NCI-H748 (cell line): ENCODE data around the gene JAZF1.

Source experiments
- DNase-seq: peaks from one replicate; lab custom pipeline; 2025; ENCODE audit not compliant: unreplicated experiment; lab: John Stamatoyannopoulos, UW

The JAZF1 gene

DNA sequence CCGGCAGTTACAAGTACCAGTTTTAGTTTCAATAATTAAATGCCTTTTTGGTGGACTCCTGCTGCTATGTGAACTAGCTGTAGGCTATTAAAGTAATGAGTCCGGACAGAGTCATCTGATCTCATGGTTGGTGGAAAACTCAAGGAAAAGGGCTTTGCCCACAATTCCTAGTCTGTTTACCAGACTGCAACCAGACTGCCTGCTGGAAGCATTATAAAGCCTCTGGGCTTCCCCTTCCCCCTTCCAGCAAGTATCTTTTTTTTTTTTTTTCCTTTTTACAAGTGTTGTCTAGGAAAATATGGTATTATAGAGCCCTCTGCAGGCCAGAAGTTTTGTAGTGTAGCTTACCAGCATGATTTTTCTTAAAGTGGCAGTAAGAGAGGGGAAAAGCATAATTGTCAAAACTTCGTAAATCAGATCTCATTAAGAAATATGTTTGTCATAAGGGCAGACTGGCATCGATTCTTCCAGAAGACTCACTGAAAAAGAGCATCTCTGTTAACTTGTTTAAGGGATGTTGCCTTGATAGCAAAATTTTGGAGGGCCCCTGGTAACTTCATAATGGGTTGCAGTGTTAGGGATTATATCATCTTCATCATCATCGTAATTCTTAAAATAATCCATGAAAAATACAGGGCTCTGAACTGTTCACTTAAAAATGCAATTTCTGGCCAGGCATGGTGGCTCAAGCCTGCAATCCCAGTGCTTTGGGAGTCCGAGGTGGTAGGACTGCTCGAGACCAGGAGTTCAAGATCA is 259.3 kb downstream of the JAZF1 start:
- peak; percentile 72 for DNase-seq

DNA sequence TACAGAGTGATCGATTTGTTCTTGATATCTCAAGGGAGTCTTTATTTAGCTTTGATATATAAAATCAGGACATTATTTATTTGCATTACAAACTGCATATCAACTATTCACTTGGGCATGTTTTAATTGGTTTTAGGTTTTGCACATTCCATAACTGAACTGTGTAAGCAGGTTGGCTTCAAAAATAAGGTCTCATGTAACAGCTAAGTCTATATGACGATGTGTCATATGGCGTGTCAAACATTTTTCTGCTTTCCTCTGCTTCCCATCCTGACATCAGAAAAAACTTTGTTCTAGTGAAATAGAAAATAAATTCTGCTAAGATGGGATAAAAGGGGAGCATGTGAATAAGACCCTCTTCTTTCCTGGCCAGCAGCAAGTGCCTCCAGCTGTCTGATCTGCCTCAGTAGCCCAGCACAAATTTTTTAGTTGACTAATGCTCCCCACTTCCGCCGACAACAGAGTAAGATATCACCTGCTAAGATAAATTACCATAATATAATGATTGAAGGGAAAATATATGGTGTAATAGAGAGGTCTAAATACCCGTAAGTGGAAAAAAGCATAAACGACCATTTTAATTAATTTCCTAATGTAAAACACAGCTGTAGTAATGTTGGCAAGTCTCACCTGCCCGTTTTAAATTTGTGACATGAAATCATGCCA is 260.2 kb downstream of the JAZF1 start:
- DNase-seq: no peak

DNA sequence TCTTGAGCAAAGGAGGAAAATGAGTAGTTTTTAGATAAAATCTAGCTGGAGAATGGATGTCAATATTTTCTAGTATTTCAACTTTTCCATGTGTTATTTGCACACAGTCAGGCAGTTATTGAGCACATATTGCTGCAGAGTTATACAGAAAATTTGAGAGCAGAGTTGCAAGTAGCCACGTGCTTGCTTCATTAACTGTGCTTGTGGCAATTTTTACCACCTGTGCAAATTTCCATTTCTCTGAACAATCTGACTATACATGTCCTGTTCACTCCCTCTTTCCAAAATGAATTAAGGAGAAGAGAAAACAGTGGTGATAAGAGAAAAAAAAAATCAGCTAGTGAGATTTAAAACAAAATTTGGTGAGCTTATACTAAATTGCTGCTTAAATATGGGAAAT is 262.1 kb downstream of the JAZF1 start:
- no peak for DNase-seq

DNA sequence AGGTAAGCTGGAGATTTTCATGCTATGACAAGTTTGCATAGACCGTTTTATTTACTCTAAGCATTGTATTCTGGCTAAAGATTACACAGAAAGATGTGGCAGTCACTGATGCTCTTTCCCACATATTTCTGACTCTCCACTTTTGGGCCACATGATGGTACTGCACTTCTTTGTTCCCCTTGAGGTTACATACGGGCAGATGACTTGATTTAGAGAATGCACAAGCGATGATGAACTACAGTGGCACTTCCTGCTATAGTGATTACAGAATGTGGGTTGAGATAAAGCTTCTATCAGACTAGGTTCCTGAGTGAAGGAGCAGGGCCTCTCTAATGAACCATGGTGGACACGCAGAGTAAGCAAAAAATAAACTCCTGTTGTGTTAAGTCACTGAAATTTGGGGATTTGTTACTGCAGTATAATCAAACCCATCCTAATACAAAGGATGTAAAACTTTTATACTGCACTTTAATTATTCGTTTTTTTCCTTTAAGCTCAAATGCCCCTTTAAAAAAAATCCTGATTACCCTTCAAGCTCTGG is 262.8 kb downstream of the JAZF1 start:
- no peak for DNase-seq

DNA sequence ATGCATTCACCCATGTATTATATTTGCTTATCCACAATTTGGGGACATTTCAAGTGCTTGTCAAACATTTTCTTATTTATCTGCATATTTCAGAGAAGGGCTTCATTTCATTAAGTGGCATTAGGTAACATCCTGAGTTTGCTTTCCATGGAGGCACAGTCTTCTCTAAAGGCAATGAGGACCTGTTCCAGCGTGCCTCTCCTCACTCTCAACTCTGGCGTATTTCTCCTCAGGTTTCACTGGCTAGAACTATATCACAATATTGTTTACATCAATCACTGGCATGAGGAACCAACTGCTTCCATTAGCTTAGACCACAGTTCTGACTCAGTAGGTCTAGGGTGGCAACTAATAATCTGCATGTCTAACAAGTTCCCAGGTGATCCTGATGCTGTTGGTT is 263.5 kb downstream of the JAZF1 start:
- peak; percentile 31 for DNase-seq

DNA sequence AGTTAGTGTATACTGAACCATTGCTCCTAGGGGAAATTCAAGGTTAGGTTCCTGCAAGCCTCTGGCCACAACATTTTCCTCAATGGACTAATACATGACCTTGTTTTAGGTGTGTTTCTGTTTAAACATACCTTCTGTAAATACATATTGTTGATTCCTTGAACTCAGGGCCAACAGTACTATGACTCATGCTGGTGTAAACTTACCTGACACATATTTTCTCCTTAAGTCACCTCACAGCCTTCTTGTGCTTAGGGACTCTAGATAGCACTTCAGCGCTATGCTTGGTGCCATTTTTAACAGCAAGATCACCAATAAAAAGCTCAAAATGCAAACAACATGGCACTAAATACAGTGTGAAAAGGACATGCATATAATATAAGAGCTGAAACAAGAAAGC is 264.2 kb downstream of the JAZF1 start:
- no peak for DNase-seq

DNA sequence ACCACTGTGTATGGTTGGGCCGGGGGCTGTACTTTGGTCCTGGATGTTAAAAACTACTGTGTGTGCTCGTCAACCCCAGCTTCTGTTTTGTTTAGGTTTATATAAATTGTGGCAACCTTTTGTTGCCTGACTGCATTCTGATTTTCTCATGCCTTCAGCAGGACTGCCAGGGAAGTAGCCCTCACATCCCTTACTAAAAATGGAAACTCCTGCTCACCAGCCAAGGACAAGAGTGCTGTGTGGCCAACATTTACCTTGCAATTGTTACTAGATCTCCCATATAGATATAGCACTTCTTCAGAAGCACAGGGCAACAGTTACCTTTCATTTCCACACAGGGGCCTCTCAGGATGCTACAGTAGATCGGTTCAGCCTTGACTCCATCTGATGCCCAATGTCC is 266.2 kb downstream of the JAZF1 start:
- DNase-seq: no peak

DNA sequence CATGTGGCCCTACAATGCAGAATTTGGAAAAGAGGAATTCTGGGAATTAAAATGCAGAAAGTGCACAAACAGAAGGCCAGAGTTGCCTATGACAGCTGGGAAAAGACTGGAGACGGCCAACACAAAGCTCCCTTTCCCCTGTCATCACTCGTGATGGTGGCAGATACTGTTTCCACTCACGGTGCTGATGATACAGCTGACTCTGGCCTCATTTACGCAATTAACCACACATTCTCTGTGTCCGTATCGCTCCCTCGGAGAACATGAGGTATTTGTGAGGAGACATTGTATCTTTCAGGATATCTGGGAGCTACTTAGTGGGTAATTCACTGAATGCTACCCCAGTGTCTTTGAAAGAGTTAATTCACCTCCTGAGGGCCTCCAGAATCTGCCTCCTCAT is 267.8 kb downstream of the JAZF1 start:
- DNase-seq: no peak

DNA sequence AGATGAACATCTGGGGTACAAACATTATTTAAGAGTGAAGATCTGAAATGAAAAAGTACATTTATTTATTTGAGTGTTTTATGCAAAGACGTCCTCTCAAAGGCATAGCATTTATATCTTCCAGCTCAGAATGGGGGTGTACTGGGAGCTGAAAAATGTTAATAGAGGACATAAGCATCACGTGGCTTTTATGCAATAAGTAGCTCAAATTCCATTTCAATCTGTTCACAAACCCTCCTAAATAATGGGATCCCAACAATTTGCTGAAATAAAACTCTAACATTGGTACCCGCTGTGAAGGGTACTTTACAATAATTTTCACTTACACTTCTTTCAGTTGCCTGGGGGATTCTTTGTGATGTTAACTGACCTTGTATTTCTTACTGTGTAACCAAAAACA is 268.7 kb downstream of the JAZF1 start:
- no peak for DNase-seq

DNA sequence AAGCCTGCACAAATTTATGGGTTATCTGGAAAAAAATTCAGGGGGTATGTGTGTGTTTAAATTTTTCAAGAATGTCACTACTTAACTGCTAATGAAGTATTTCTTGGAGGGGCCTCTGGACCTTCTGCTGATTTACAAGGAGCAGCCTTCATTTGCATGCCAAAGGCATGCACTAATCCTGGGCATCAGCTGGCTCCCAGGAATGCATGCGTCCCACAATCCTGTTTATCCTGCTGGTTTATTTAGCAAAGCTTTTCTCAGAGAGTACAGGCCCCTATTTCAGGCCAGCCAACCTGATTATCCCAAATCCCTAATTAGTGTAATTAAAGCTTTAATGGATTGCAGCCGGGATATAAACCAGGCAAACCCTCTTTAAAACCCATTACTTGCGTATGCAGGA is 270.3 kb downstream of the JAZF1 start:
- no peak for DNase-seq

DNA sequence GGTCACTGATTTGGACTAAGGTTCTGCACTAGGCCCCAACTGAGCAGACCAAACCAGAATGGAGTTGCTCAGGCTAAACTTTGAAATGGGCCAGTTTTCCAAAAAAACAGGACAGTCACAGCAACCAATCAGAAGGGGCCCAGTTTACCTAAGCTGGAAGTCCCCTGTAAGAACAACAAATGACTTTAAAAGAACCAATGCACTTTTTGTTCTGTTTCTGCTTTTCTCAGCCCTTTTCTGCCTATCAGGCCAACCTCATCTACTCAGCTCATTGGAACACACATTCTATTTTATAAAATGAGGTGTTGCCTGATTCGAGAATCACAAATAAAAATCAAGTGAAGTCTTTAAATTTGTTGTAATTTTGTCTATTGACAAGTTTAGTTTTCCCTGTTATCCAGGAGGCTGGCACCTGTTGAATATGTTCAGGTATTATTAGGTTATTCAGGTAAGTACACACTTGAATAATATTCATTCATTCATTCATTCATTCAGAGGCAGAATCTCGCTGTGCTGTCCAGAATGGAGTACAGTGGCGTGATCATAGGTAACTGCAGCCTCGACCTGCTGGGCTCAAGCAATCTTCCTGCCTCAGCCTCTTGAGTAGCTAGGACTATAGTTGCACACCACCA is 271.9 kb downstream of the JAZF1 start:
- no peak for DNase-seq

DNA sequence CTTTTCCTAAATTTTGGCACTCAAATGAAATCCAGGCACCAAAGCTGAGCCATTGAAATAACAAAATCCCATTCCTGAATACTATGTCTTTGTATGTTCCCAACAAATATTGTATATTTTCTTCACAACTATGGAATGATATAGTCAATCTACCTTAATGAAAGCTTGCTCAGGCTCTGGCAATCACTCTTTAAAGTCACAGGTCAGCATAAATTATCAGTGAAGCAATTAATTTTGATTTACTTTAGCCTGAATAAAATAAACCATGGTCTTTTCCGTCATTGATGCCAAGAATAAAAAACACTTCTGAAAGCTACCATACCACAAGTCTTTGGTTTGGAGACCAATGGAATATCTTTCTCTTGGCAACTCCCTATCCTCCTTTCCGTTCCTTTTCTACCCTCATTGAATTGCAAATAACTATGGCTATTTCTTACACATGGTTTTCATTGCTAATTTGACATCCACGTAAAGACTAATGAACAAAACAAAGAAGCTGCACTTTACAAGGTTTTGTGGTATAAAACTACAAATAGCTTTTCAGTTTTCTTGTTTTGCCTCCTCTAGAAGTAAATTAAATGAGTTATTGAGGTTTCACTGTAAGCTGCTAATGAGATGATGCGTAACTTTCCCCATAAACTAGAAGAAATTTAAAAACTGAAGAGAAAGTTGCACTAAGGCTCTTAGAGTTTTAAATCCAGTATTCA is 274.1 kb downstream of the JAZF1 start:
- DNase-seq: no peak

DNA sequence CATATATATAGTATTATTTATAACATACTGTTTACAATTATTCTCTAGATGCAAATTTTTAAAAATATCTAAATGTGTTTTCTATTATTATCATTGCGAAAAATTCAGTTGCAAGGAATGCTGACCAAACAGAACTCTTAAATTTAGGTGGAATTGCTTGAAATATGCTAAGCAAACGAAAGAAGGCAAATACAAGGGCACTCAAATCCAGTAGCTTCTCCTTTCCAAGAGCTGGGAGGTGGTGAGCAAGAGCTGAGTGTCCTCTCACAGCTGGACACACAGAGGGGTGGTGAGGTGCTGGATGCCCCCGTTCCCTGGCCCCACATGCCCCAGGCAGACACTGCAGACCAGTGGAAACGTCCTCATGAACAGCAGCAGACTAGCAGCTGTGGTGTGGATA is 274.6 kb downstream of the JAZF1 start:
- DNase-seq: no peak

DNA sequence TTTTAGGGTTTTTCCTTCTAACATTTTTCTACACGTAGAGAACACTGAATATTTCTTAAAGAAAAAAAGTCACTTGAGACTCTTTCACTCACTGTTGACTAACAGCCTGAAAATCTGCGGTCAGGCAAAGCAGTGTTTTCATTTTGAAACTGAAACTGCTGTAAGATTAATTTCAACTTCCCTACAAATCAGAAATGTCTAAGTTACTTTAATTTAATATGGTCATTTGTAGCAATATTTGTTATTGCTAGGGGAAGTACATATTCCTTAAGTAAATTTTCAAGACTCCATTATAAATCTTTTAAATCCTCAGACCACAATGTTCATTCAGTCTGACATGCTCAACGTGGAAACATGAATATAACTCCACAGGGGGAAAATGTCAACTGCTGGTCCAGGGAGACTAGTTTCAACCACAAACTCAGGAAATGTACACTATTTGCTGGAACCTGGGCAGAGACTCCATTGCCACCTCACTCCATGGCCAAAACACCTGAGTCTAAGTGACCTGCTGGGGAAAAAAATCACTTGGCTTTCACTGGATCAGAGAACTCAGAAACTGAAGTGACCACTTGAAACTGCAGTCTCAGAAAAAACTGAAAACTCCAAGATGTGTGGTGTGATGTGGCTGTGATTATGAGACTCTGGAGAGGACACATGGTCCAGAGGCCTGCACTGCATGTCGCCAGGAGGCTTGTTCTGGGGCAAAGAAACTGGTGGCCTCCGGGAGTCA is 279.4 kb downstream of the JAZF1 start:
- DNase-seq: no peak

DNA sequence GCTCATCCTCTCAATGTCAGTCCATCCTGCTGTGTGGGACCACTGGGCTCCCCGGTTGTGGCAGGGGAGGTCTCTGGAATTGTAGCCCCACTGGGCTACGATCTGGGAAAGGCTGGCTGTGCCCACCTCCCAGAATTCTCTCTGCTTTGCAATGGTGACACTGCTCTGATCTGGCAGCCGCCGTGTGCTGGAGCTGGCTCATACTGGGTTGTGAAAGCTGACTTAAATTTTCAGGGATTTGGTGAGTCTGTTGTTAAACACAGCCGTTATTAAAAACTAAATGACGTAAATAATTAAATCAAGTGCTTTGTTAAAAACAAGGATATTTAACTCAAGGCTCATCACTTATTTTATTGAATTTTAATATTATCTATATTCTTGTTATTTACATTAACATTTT is 280.6 kb downstream of the JAZF1 start:
- DNase-seq: no peak

DNA sequence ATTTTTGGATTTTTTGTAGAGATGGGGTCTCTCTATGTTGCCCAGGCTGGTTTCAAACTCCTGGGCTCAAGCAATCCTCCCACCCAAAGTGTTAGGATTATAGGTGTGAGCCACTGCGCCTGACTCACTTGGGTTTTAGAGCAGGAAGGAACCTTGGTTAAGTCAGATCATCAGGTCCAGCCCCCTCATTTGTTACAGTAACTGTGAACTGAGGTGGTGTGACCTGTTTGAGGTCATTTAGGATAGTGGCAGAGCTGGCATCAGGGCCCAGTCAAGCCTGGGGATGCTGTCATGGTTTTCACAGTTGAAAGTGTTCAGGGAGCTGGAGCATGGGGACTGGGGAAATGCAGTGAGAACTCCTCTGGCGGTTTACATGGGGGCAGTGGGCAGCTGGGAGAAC is 281.0 kb downstream of the JAZF1 start:
- no peak for DNase-seq

DNA sequence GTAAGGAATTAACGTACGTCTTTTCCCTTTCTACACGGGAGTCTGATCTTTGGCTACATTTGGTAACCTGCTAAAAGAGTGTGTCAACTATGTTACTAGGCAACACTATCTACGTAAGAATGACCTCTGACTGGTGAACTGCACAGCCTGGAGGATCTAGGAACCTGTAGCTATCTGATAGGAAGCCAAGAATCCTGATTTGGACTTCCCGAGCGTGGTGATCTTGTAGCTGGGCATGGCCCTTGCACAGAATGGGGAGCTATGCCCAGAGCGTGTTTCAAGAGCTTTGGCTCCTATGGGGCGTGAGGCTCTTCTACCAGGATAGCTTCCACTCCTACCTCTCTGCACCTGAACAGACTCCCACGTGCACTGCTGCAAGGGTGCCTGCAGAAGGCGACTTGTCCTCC is 283.2 kb downstream of the JAZF1 start:
- DNase-seq: peak; percentile 27

DNA sequence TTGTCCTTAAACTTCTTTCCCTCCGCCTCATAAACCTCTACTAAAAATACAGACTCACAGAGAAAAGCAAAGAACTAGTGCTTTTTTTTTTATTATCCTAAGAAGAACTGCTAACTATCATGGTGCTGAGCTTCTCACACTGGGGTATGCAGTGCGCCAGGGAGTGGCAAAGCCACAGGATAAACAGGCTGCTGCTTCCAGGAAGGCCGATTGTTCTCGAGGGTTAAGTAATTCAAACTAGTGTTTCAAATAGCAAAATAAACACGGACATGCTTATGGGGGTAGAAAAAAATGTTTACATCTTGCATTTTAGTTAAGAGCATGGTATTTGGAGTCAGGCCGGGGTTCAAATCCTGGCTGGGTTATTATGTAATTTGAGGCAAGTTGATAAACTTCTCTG is 283.6 kb downstream of the JAZF1 start:
- peak; percentile 40 for DNase-seq

DNA sequence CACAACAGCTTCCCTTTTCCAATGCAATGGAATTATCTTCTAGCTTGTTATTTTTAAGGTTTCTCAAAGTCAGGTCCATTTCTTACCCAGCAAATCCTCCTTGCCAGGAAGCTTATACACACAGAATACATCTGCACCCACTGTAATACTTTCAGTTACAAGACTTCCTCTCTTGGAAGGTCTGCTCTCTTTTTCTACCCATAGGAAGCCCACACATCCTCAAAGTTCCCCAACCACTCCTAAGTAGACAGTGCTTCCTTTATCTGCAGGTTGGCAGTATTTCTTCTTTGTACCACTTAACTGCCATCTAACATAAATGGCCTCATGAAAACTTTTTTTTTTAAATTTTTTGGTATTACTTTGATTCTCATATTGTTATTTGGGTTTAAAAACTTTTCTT is 285.0 kb downstream of the JAZF1 start:
- DNase-seq: no peak

DNA sequence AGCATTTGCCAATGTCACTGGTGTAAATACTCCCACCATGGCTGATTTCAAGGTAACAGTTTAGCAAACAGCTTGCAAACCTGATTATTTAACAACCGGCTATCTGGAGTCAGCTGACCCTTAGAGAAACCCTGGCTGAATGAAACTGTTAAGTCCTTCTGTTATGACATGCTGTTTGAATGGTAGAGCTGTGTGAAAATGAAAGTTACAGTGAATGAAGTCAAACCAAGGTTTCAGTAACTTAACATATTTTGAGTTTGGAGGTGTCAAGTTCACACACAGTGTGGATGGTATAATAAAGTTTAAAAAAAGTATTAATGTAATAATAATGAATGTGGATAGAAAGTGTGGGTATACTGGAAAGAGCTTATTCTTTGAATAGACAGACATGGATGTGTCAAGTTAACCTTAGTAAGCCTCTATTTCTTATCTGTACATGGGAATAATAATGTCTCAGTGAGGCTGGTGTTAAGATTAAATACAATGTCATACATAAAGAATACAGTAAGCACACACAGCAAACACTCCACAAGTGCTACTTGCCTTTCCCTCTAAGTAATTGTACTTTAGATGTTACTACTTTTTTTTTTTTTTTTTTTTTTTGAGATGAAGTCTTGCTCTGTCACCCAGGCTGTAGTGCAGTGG is 290.3 kb downstream of the JAZF1 start:
- no peak for DNase-seq
